GM19324 (cell line): ENCODE data around the gene NCOA5.

Experiments
- ATAC-seq: cut with Tn5 transposase; IDR thresholded peaks from one replicate; pipeline ENCODE4 v1.9.1; 2021; ENCODE audit warnings: mild to moderate bottlenecking, moderate library complexity; ENCODE audit not compliant: unreplicated experiment, low FRiP score

NCOA5 gene

GRCh38 chr20:46021361-46022359 lies 68.1 kb downstream of the NCOA5 start:
- no peak for ATAC-seq

GRCh38 chr20:46020555-46020954 lies 69.2 kb downstream of the NCOA5 start:
- no peak for ATAC-seq

DNA sequence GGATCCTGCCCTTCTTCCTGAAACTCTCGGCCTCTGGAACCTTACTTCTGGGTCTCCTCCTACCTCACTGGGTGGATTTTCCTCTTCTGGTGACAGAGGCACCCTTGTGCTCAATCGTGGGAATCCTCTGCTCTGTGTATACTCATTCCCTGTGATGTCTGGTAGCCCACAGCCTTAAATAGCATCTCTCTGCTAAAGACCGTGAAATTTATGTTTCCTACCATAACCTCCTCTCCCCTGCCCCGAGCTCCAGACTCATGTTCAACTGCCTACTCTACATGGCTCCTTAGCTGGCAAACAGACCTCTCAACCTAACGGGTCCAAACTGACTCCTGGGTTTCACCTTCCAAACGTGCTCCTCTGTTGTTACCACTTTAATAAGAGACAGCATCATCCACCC lies 71.2 kb downstream of the NCOA5 start:
- ATAC-seq, result no peak

GRCh38 chr20:46018112-46018511 lies 71.7 kb downstream of the NCOA5 start:
- ATAC-seq, result no peak

- no peak for ATAC-seq
These were observed 72.5 kb downstream of the NCOA5 start for GRCh38 chr20:46017272-46017671.

- no peak for ATAC-seq
These were observed 75.0 kb downstream of the NCOA5 start for GRCh38 chr20:46014517-46015396.

DNA sequence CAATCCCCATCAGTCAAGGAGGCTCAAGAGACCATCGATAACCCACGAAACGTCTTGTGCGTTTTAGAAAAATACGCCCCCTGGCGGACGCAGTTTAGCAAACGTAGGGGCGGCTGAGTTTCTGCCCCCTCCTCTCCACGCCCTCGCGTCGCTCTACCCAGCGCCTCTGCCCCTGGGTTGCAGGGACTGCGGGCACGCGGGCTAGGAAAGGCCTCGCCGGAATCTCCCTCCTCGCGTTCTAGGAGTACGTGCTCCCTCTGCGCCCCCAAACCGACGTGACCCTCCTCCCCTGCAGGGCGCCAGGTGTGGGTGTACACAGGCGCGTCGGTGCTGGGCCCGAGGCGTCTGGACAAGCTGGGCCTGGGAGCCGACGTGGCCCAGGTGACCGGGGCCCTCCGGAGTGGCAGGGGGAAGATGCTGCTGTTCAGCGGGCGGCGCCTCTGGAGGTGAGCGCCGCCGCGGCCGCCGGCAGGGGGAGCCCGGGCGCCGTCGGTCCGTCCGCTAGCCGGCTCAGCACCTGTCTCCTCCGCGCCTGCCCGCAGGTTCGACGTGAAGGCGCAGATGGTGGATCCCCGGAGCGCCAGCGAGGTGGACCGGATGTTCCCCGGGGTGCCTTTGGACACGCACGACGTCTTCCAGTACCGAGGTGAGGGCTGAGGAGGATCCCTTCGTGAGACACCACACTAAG lies 75.8 kb downstream of the NCOA5 start:
- peak; percentile 43 for ATAC-seq

DNA sequence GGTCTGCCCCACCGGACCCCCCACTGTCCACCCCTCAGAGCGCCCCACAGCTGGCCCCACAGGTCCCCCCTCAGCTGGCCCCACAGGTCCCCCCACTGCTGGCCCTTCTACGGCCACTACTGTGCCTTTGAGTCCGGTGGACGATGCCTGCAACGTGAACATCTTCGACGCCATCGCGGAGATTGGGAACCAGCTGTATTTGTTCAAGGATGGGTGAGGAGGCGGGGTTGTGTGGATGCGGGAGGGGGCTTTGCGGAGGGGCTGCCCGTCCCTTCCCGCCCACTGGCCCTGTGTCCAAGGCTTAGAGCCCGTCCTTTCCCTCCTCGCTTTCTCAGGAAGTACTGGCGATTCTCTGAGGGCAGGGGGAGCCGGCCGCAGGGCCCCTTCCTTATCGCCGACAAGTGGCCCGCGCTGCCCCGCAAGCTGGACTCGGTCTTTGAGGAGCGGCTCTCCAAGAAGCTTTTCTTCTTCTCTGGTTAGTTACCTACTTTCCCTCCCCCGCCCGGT lies 76.4 kb downstream of the NCOA5 start:
- no peak for ATAC-seq

DNA sequence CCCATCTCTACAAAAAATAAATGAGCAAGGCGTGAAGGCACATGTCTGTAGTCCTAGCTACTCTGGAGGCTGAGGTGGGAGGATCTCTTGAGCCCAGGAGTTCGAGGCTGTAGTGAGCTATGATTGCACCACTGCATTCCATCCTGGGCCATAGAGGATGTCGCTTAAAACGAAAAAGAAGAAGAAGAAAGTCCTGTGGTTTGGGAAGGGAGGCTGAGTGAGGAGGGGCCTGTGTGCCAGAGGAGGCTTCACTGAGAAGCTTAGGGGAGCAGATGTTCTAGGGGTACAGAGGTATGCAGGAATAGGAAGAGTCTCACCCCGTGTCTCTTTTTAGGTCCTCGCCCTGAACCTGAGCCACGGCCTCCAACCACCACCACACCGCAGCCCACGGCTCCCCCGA lies 76.8 kb downstream of the NCOA5 start:
- ATAC-seq, result no peak

DNA sequence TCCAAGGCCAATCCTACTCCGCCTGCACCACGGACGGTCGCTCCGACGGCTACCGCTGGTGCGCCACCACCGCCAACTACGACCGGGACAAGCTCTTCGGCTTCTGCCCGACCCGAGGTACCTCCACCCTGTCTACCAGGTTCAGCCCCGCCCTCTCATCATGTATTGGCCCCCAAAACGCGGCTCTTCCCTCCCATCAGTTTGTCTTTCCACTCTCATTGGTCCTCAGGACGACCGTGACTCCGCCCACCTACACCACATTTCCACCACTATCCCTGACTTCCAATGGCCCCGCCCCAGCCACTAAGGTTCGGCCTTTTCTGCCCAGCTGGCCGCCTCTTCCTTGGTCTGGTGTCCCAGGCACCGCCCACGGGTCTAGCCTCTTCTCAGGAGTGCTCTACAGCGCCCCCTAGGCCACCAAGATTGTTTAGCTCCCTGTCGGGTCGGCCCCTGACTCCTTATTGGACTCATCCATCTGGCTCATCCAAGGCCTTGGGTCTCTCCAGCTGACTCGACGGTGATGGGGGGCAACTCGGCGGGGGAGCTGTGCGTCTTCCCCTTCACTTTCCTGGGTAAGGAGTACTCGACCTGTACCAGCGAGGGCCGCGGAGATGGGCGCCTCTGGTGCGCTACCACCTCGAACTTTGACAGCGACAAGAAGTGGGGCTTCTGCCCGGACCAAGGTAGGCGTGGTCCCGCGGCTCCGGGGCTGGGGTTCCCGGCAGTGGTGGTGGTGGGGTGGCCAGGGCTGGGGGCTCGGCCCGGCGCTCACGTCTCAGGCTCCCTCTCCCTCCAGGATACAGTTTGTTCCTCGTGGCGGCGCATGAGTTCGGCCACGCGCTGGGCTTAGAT lies 77.9 kb downstream of the NCOA5 start:
- ATAC-seq, result no peak
